Stimulated activated CD4-positive, alpha-beta T cell treated with anti-CD3 and anti-CD28 coated beads, Interleukin-15, amount 100 ng/mL, for 24 hours (primary cell): Measurements from ENCODE around the gene SUMO3.
A peak's percentile ranks its signal among the peaks of the same experiment; 100 is the strongest.

Experiments used
- DNase-seq: peaks from one replicate; pipeline ENCODE4 v3.0.0-alpha.2; 2020

The SUMO3 gene

GRCh38 chr21:44817914-44818639, at the start of gene SUMO3:
Gene SUMO3 (minus strand): TSS chr21:44818062. CDS start chr21:44817968, 94 bp downstream.
- peak; percentile 86 for DNase-seq

DNA sequence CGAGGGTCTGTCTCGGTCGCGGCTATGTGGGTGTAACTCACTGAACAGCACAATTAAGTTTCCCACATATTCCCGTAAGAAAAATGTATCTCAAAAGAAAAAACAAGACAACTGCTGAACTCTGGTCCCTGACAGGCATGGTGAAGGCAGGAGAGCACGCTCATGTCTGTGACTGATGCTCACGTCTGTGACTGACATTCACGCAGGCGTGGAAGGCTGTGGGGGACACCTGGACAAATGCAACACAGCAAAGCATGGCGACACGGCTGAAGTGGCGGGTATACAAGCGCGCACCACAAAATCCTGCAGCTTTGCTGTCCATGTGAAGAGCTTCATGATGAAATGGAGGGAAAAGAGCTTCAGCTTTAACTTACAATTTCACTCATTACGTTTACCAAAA, 49.6 kb upstream of the SUMO3 start:
- DNase-seq: no peak

DNA sequence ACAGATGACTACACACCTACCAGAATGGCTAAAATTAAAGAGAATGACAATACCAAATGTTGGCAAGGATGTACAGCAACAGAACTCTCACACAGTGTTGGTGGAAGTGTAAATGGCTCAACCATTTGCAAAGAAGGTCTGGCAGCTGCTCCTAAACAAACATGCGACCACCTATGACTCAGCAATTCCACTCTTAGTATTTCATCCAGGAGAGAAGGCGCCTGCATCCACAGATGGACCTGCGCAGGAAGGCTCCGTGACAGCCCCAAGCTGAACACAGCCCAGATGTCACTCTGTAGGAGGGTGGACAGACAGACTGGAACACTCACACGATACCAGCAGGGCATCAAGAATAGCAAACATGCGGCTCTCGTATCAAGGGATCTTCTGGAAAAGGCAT, 48.9 kb upstream of the SUMO3 start:
- DNase-seq: no peak

DNA sequence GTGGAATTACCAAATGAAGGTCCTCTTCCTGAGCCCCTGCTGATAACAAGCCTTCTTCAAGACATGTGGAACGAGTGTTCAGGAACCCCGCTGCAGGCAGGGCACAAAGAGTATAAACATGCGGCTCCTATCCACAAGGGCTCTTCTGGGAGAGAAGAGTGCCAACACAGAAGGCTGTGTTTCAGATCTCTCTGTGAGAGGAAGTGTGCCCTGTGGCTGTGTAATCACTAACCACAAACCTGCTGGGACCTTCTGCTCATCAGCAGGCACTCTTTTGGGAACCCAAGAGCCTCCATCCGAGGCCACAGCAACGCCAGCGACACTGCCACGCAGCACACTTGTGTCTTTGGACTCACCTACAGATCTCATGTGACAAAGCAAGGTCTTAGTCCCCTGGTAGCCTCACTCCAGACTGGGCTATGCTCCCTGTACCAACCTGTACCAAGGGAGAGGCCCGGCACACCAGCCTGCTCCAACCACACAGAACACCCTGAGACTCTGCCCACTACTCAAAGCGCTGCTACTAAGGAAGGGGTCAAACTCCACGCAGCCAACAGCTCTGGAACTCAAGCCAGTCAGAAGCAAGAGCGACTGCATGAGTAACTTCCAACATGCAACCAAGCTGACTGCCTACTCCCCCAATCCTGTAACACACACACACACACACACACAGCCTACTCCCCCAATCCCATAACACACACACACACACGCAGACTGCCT, 47.9 kb upstream of the SUMO3 start:
- DNase-seq: peak; percentile 41

GRCh38 chr21:44862869-44863685, 45.2 kb upstream of the SUMO3 start:
- DNase-seq: no peak

DNA sequence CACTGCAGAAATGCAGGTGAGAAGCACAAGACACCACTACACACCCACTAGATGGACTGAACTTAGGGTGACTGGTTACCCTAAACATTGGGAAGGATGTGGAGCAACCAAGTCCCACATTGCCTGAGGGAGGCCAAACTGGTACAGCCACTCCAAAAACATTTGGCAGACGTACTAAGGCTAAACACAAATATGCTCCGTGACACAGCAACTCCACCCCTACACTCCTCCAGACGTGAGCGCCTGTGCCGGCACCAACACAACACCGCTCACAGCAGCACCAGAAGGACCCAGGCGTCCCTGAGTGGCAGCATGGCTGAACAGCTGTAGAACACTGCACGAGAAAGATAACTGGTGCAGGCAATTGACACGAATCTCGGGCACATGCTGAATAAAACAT, 40.9 kb upstream of the SUMO3 start:
- DNase-seq: no peak

DNA sequence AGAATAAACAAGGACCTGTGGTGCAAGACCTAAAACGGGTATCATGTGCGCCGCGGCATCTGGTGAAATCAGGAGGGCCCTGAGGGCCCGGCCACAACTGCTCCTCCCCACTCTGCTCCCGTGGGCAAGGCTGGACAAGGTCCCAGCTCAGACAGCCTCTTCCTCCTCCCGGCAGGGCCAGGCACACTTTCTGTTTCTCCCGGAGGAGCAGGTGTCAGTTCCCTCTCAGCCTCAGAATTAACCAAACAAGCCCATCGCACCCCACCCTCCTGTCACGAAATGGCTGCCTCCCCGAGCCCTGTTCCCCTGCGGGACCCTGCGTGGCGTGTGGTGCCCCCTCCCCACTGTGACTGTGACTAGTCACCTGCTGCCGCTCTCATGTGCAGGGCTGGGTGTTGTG, 40.4 kb upstream of the SUMO3 start:
- no peak for DNase-seq

DNA sequence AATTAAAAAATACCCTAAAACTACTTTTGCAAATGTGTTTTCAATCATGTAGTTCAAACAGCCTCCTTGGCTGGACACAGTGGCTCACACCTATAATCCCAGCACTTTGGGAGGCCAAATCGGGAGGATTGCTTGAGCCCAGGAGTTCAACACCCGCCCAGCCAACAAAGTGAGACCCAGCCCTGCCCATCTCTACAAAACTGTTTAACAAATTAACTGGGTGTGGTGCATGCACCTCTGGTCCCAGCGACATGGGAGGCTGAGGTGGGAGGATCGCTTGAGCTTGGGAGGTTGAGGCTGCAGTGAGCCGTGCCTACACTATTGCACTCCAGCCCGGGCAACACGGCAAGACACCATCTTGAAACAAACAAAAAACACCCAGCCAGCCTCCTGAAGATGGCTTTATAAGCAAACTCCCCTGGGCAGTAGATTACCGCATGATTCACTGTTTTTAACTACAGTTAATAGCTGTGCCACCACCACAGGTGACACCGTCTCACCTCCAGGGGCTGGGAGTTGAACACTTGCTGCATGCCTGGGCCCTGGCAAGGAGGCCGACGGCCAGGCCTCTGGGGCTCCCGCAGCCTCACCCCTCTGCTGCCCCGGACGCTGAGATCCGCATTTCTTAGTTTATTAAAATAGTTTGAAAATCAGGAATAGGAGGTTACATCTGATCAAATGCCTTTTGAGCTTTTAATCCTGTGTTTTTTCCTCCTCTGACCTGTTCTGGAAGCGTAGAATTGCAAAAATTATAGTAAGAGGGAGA, 39.4 kb upstream of the SUMO3 start:
- no peak for DNase-seq

DNA sequence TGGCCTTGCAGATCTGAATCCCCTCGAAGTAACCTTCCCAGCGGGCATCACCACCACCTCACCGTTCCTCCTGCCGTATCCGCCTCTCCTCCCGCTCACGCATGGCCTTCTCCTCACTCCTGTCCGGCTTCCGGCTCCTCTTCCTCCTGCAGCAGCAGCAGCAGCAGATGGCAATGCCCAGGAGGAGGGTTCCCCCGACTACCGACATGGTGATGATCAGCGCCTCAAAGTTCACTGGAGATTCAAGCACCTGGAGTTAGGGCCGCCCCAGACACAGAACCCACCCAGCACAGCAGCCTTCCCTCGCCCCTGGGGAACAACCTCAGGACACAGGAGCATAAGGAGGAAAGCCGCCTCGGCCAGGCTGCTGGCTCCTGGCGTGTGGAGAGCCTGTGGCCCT, 38.3 kb upstream of the SUMO3 start:
- DNase-seq: no peak

DNA sequence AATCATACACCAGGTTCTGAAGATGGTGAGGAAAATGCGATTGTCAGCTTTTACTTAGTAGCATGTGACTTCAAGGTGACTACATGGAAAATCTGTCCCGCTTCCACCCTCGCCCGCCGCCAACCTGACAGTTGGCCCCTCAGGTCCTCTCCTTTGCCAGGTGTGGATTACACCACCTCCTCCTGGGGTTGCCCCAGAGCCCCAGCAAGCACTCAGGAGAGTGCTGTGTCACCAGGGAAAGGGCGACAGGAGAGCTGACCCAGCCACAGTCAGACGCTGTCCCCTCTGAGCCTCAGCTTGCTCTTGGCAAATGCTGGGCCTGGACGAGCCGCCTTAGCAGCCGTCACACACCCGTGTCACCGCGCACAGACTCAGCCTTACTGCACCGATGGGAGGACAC, 37.7 kb upstream of the SUMO3 start:
- DNase-seq: no peak

GRCh38 chr21:44854664-44855446, 37.0 kb upstream of the SUMO3 start:
- DNase-seq: no peak

DNA sequence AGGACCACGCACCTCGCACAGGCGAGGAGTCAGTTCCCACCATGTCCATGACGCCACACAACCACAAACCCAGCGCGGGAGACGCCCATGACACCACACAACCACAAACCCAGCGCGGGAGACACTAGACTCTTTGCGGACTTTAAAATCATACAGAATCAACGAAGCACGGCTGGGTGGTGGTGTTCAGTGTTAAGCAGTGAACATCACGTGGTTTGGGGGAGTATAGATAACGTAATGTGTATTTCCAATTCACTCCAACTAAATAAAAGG, 36.5 kb upstream of the SUMO3 start:
- DNase-seq: no peak

DNA sequence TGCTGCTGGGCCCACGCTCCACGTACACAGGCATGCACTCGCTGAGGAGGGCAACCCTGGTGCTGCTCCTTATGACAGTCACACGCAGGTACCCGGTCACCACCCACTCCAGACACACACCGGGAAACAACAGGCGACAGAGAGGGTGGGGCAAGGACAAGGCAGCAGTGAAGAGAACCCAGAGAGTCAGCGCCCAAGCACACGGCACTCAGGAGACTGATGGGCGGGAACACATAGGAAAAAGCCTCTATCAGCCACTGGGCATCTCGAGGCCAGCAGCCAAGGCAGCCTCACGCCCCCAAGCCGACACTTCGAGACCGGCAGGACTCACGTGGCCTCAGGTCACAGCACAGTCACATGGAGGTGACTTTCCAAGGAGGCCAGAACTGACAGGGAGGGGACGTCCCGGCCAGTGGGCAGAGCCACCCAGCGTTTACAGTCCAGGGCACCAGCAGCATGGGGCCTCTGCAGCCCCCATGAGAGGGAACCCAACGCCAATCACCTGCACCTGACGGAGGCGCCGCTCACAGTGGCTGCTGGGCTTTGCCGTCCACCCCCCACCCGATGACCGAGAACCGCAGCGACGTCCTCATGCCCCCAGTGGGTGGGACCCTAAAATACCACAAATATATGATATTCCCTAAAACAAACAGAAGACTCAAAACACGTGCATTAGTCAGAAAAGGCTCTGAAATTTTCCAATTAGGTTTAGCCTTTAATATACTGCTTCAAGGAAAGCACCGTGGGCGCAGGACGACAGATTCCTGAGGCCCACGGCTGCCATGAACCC, 35.9 kb upstream of the SUMO3 start:
- no peak for DNase-seq

- no peak for DNase-seq
These were observed 33.2 kb upstream of the SUMO3 start for GRCh38 chr21:44850905-44851657.

GRCh38 chr21:44850208-44850800, 32.4 kb upstream of the SUMO3 start:
- DNase-seq: no peak

DNA sequence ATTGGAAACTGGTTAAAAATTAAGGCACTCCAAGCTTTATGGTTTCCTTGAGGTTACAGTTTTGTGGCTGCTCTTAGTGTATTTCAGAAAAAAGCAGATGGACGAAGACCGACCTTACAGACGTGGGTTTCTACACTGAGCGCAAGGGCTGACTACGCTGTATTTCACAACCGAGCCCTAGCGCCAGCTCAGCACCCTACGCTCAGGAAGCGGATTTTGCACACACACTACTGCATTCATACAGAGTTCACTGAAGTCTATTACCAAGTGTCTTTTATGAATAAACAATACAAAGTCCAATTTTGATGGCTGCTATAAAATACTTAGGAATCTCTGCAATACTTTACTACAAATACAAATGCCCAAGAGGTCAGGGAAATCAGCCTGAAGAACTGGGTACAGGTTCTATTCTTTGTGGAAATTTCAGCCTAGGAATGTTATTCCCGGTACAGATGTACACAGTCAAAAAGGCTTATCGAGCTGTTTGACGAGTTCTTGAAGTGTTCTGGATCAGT, 31.8 kb upstream of the SUMO3 start:
- DNase-seq: no peak

DNA sequence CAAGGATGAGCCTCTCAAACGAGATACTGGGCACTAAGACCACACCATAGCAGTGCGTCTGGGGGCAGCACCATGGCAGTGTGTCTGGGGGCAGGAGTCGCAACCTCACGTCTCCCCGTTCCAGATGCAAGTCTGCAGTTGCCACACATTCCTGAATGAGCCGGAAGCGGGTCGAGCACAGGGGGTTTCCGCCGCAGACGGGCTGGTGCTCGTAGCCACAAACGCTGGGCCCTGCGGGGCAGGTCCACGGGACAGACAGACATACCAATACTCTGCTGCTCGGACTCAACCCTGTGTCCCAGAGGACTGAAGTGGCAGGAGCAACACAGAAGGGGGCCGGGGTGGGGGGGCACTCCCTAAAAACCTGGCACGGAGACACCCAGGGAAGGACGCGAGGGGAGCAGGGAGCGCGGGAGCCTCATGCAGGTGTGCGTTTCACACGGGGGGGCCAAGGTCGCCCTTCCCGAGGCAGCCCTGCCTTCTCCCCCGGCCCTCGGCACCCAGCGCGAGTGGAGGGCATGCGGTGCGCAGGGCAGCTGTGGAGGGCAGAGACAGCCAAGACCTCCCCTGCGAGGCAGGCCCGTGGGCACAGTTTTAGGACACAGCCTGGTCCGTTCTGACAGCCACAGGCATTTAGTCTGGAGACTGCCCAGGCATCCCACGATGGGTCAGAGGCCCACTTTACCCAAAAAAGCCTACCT, 31.1 kb upstream of the SUMO3 start:
- no peak for DNase-seq

DNA sequence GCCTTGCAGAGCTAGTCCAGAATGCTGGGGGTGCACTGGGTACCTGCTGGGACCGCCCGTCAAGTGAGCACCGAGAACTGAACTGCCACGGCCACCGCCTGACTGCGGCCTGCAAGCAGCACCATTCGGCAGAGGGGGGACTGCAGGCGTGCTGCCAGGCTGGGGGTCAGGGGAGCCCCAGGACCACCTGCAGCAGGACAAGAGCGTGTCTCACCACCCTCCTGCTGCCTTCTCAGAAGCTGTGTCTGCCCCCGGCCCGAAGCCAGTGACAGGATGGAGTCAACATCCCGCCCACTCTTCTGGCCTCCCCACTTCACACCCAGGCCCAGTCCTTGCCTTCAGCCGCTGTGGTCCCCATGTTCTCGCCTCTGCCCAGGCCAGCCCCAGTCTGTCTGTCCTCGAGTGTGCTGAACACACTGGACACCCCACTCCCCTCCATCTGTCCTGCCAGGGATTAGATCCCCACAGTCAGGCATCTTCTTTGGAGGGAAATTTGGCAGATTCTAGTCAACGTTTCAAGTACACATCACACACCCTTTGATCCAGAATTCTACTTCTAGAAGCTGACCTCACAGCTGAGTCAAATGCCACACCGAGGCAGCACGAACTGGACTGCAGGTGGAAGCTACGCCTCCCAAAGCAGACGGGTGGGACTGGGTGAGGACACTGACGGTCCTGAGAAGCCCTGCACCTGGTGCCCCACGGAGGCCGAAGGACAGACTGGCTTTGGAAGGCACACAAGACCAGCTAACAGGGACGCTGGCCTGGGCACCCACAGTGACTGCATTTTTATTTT, 29.6 kb upstream of the SUMO3 start:
- no peak for DNase-seq
